ENCODE data around the gene CHADL. TPM values are rescaled to one million over a fixed set of nuclear protein-coding genes. Genes with fewer than 3 reads are reported as not detected.

The CHADL gene
- total RNA-seq, 4 donors from 2014 or later = 0.73 to 1.3 TPM; not detected in 2

DNA sequence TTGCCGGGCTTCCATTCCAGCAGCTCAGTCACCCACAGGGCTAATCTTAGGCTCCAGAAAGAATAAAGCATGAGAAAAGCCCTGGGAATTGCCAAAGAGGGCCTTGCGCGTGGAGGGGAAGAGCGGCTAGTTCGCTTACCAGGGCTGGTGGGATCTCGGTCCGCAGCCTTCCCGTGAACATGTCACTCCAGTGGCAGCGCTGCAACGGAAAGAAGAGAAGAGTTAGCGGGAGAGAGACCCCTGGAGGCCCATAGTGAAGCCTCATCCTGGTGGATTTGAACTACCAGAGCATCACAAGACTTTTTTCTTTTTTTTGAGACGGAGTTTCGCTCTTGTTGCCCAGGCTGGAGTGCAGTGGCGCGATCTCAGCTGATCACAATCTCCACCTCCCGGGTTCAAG lies 27.2 kb upstream of the CHADL start:
- Histone ChIP-seq H3K4me3 (no peak overlapping the region), H3K36me3 (peaks cover 0 to 80% of the 10 kb centered on the region in 2 donors), H3K27me3 (no peaks in the 10 kb centered on the region), H3K9me3 (no peaks in the 10 kb centered on the region), H3K27ac (no peak overlapping the region), H3K4me1 (no peaks in the 10 kb centered on the region)
- TF ChIP-seq, protein P1, sequence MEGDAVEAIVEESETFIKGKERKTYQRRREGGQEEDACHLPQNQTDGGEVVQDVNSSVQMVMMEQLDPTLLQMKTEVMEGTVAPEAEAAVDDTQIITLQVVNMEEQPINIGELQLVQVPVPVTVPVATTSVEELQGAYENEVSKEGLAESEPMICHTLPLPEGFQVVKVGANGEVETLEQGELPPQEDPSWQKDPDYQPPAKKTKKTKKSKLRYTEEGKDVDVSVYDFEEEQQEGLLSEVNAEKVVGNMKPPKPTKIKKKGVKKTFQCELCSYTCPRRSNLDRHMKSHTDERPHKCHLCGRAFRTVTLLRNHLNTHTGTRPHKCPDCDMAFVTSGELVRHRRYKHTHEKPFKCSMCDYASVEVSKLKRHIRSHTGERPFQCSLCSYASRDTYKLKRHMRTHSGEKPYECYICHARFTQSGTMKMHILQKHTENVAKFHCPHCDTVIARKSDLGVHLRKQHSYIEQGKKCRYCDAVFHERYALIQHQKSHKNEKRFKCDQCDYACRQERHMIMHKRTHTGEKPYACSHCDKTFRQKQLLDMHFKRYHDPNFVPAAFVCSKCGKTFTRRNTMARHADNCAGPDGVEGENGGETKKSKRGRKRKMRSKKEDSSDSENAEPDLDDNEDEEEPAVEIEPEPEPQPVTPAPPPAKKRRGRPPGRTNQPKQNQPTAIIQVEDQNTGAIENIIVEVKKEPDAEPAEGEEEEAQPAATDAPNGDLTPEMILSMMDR (IDR thresholded peaks at IDR 0.05 in 4 of 5, conservative IDR thresholded peaks at IDR 0.05 in 1 of 5) = no peak
- no peak for TF ChIP-seq POLR2A (IDR thresholded peaks at IDR 0.05)
- DNase-seq (no peak), ATAC-seq (no peak)
- intact Hi-C loops (cut with DNase I; ENCODE audit: low total_unique reads) (no loop called here), in situ Hi-C loops (cut with MboI; ENCODE audit: low sequenced_read_pairs in 4 of 4) (no loop called here)

DNA sequence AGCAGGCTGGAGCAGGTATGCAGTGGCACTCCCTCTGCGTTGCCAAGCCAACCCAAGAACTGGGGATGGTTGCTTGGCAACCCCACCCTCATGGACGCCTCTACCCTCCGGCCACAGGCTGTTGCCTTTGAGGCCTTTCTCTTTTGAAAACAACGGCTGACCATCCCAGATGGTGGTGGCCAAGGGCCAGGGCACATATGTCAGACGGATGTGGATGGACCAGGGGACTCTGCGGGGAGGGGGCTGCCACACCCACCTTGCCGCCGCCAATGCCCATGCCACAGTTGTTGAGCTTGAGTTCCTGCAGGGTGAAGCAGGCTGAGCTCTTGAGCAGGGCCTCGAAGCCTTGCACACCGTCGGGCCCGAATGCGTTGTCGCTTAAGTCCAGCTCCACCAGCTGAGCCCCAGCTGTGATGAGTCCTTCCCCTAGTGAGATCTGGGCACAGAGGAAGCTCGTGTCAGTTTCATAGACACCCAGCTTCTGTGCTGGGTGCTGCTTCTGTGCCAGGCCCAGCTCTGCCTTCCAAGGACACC lies 23.7 kb upstream of the CHADL start:
- Histone ChIP-seq H3K36me3 (peaks cover 0 to 85% of the 10 kb centered on the region in 2 donors), H3K27me3 (no peaks in the 10 kb centered on the region), H3K9me3 (no peaks in the 10 kb centered on the region), H3K4me1 (no peaks in the 10 kb centered on the region), H3K4me3 (no peak overlapping the region), H3K27ac (no peak overlapping the region)
- in situ Hi-C loops (cut with MboI; ENCODE audit: low sequenced_read_pairs in 4 of 4) = no loop called here
- DNase-seq (no peak), ATAC-seq (no peak)
- intact Hi-C loops (cut with DNase I; ENCODE audit: low total_unique reads) = no loop called here
- TF ChIP-seq, protein P1 (IDR thresholded peaks at IDR 0.05 in 4 of 5, conservative IDR thresholded peaks at IDR 0.05 in 1 of 5) = no peak
- no peak for TF ChIP-seq POLR2A (IDR thresholded peaks at IDR 0.05)

DNA sequence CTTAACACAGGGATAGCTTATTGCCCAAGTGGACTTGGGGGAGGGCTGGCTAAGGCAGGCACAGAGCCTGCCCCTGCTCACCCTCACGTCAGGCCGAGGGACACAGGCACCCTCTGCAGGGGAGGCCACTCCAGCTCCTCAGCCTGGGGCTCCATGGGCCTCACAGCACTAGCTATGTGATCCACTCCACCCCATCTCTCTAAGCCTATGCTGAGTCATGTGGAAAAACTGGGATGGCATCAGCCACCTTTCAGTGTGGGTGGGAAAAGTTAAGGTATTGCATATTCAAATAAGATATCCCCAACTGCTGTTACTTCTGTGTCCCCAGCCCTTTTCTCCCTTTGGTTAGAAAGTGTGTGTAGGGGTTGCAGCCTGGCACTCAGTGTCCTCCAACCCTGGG lies 23.0 kb upstream of the CHADL start:
- no peak overlapping the region for H3K4me3 ChIP-seq
- in situ Hi-C loops (cut with MboI; ENCODE audit: low sequenced_read_pairs in 4 of 4) (no loop called here), intact Hi-C loops (cut with DNase I; ENCODE audit: low total_unique reads) (no loop called here)
- no peak overlapping the region for H3K27ac ChIP-seq
- peaks cover 0 to 83% of the 10 kb centered on the region in 2 donors for H3K36me3 ChIP-seq
- DNase-seq (no peak), ATAC-seq (no peak)
- H3K27me3 ChIP-seq = no peaks in the 10 kb centered on the region
- no peak for TF ChIP-seq POLR2A (IDR thresholded peaks at IDR 0.05)
- TF ChIP-seq, protein P1 (IDR thresholded peaks at IDR 0.05 in 4 of 5, conservative IDR thresholded peaks at IDR 0.05 in 1 of 5) = no peak
- H3K9me3 ChIP-seq = no peaks in the 10 kb centered on the region
- H3K4me1 ChIP-seq = no peaks in the 10 kb centered on the region

DNA sequence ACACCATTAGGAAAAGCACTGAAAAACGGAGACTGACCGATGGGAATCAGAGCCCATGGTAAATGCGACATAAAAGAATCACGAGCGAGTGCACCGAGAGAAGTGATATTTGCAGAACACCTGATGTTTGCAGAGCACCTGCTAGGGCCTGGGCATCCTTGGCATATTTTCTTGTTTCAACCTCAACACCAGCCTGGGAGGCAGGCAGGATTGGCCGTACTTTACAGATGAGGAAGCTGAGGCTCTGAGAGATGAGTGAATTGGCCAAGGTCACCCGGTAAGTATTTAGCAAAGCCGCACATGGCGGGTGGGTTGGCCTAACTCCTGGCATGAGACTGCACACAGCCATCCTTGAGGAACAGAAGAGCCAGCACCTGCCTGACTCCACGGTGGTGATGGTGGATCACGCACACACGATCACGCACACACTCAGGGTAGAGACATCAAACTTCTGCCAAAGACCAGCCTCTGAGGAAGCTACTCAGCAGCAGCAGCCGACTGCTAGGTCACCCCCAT lies 21.6 kb upstream of the CHADL start:
- ATAC-seq (no peak), DNase-seq (no peak)
- no peaks in the 10 kb centered on the region for H3K27me3 ChIP-seq
- H3K36me3 ChIP-seq = peaks cover 0 to 83% of the 10 kb centered on the region in 2 donors
- no peaks in the 10 kb centered on the region for H3K4me1 ChIP-seq
- no peaks in the 10 kb centered on the region for H3K9me3 ChIP-seq
- in situ Hi-C loops (cut with MboI; ENCODE audit: low sequenced_read_pairs in 4 of 4) = no loop called here
- no peak for TF ChIP-seq POLR2A (IDR thresholded peaks at IDR 0.05)
- TF ChIP-seq, protein P1 (IDR thresholded peaks at IDR 0.05 in 4 of 5, conservative IDR thresholded peaks at IDR 0.05 in 1 of 5) = no peak
- H3K27ac ChIP-seq = no peak overlapping the region
- intact Hi-C loops (cut with DNase I; ENCODE audit: low total_unique reads) = no loop called here
- no peak overlapping the region for H3K4me3 ChIP-seq
